Hepatocyte (in vitro differentiated cells): ENCODE results near the gene PPP3R1. TPM values are rescaled to one million over a fixed set of nuclear protein-coding genes. Genes with fewer than 3 reads are reported as not detected.

Source experiments
- DNase-seq: peaks from one replicate; pipeline ENCODE4 v3.0.0-alpha.2; 2016; ENCODE audit warnings: low spot score
- H2AFZ ChIP-seq: fragments of 200-600 bp; sonication (generic); 2 replicates; pipeline ENCODE4 v1.6.0; 2016; ENCODE audit warnings: antibody characterized with exemption, mild to moderate bottlenecking
- H3K27ac ChIP-seq: fragments of 200-600 bp; sonication (generic); 2 replicates; pipeline ENCODE4 v1.5.1; 2016; ENCODE audit warnings: mild to moderate bottlenecking
- H3K27me3 ChIP-seq: fragments of 200-600 bp; sonication (generic); 2 replicates; pipeline ENCODE4 v1.6.1; 2016
- H3K36me3 ChIP-seq: fragments of 200-600 bp; sonication (generic); replicated peaks from 2 replicates; pipeline ENCODE4 v1.5.1; 2016; ENCODE audit warnings: low read depth; ENCODE audit not compliant: insufficient read depth
- H3K4me1 ChIP-seq: fragments of 200-600 bp; sonication (generic); 2 replicates; pipeline ENCODE4 v1.5.1; 2016; ENCODE audit warnings: mild to moderate bottlenecking, moderate library complexity; ENCODE audit not compliant: insufficient read depth
- H3K4me2 ChIP-seq: fragments of 200-600 bp; sonication (generic); 2 replicates; pipeline ENCODE4 v1.6.0; 2016
- H3K4me3 ChIP-seq: fragments of 200-600 bp; sonication (generic); 2 replicates; pipeline ENCODE4 v1.5.1; 2016; ENCODE audit warnings: mild to moderate bottlenecking
- H3K79me2 ChIP-seq: fragments of 200-600 bp; sonication (generic); 2 replicates; pipeline ENCODE4 v1.6.0; 2017; ENCODE audit warnings: mild to moderate bottlenecking
- H3K9me2 ChIP-seq: fragments of 200-600 bp; sonication (generic); replicated peaks from 2 replicates; pipeline ENCODE4 v1.6.0; 2017; ENCODE audit warnings: mild to moderate bottlenecking; ENCODE audit not compliant: insufficient read depth
- H3K9me3 ChIP-seq: fragments of 200-600 bp; sonication (generic); 2 replicates; pipeline ENCODE4 v1.5.1; 2016; ENCODE audit warnings: low read depth, mild to moderate bottlenecking
- H4K20me1 ChIP-seq: fragments of 200-600 bp; sonication (generic); 2 replicates; pipeline ENCODE4 v1.6.0; 2016; ENCODE audit warnings: mild to moderate bottlenecking; ENCODE audit not compliant: insufficient read depth, poor library complexity, severe bottlenecking
- EZH2 ChIP-seq: fragments of 200-600 bp; sonication (generic); IDR thresholded peaks from 2 replicates; pipeline ENCODE4 v1.6.1; 2016; ENCODE audit warnings: antibody characterized with exemption, mild to moderate bottlenecking, borderline replicate concordance
- EZH2phosphoT487 ChIP-seq: fragments of 200-600 bp; sonication (generic); IDR thresholded peaks from one replicate; pipeline ENCODE4 v1.6.1; 2018; ENCODE audit warnings: antibody characterized with exemption, mild to moderate bottlenecking, low read depth, moderate library complexity; ENCODE audit not compliant: unreplicated experiment, severe bottlenecking
- WGBS: methylation state at CpG from one replicate; pipeline ENCODE4 v1.1.6; 2016; ENCODE audit warnings: low lambda C conversion rate; ENCODE audit errors: missing lambda C conversion rate; 5-methylcytosine and 5-hydroxymethylcytosine counted together
- polyA plus RNA-seq: library from polyadenylated mRNA; unstranded; fragments of >200 nt; fragmentation: Nextera tagmentation; extraction: Ambion mirVana; gene quantifications from 2 replicates; pipeline ENCODE4 v1.2.1, GENCODE V29; 2016
- total RNA-seq: library from RNA; depleted of rRNA; stranded (reverse); fragments of >200 nt; gene quantifications from 2 replicates; pipeline ENCODE4 v1.2.3, GENCODE V29; 2014
- TF ChIP-seq, protein P1 (sequence below): fragments of 200-600 bp; sonication (generic); IDR thresholded peaks from 2 replicates; pipeline ENCODE4 v1.5.1; 2016; ENCODE audit warnings: antibody characterized with exemption, mild to moderate bottlenecking; ENCODE audit not compliant: poor library complexity

Gene PPP3R1
- total and polyA plus RNA-seq, 2 experiments from 2014 or later: 5.1 to 46.5 TPM

- H3K9me2 ChIP-seq: no peaks in the 10 kb centered on the region
- 83% methylated on average over 3 of the region's 3 CpGs for WGBS
- no peaks in the 10 kb centered on the region for H3K36me3 ChIP-seq
- no peaks in the 10 kb centered on the region for H3K79me2 ChIP-seq
- H3K27ac ChIP-seq: no peak overlapping the region
- no peak overlapping the region for H3K4me2 ChIP-seq
- TF ChIP-seq, protein P1, sequence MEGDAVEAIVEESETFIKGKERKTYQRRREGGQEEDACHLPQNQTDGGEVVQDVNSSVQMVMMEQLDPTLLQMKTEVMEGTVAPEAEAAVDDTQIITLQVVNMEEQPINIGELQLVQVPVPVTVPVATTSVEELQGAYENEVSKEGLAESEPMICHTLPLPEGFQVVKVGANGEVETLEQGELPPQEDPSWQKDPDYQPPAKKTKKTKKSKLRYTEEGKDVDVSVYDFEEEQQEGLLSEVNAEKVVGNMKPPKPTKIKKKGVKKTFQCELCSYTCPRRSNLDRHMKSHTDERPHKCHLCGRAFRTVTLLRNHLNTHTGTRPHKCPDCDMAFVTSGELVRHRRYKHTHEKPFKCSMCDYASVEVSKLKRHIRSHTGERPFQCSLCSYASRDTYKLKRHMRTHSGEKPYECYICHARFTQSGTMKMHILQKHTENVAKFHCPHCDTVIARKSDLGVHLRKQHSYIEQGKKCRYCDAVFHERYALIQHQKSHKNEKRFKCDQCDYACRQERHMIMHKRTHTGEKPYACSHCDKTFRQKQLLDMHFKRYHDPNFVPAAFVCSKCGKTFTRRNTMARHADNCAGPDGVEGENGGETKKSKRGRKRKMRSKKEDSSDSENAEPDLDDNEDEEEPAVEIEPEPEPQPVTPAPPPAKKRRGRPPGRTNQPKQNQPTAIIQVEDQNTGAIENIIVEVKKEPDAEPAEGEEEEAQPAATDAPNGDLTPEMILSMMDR: no peak
- TF ChIP-seq EZH2phosphoT487 (no peak), EZH2 (no peak)
- no peaks in the 10 kb centered on the region for H3K4me1 ChIP-seq
- H3K4me3 ChIP-seq: no peak overlapping the region
- H3K27me3 ChIP-seq: peaks cover 4% of the 10 kb centered on the region
- H3K9me3 ChIP-seq: no peaks in the 10 kb centered on the region
- no peak for DNase-seq
- no peaks in the 10 kb centered on the region for H4K20me1 ChIP-seq
- no peak overlapping the region for H2AFZ ChIP-seq
Measured at GRCh38 chr2:68294187-68294586, 41.9 kb upstream of the PPP3R1 start.

- Histone ChIP-seq H3K9me2 (no peaks in the 10 kb centered on the region), H3K27me3 (no peaks in the 10 kb centered on the region), H3K4me2 (no peak overlapping the region), H2AFZ (no peak overlapping the region), H3K27ac (no peak overlapping the region), H3K4me3 (no peak overlapping the region), H3K9me3 (no peaks in the 10 kb centered on the region), H3K36me3 (no peaks in the 10 kb centered on the region), H3K4me1 (no peaks in the 10 kb centered on the region), H4K20me1 (no peaks in the 10 kb centered on the region), H3K79me2 (no peaks in the 10 kb centered on the region)
- DNase-seq: no peak
- TF ChIP-seq EZH2phosphoT487 (no peak), EZH2 (no peak)
- TF ChIP-seq, protein P1: no peak
- WGBS: 91% methylated on average over 6 of the region's 6 CpGs
Measured at GRCh38 chr2:68293755-68294154, 41.4 kb upstream of the PPP3R1 start.

DNA sequence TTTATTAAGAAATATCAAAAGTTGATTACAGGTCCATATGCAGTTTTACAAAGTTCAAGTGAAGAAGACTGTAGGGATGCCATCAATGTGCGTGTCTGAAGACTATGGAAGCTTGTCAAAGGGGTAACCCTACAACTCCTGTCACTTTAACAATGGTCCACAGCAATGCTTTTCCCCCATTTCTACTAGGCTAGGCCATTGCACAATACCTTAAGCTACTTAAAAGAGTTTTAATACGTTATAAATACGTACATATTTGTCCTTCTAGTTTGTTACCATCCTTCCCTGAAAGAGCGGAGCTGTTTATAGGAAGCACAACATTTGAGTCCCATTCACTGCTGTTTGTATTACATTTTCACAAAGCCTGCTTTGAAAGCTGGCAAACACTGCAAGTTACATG lies 40.7 kb upstream of the PPP3R1 start:
- H4K20me1 ChIP-seq: no peaks in the 10 kb centered on the region
- H3K27ac ChIP-seq: no peak overlapping the region
- no peak overlapping the region for H3K4me2 ChIP-seq
- DNase-seq: no peak
- H3K4me3 ChIP-seq: no peak overlapping the region
- 87% methylated on average over 4 of the region's 4 CpGs for WGBS
- H3K9me2 ChIP-seq: no peaks in the 10 kb centered on the region
- no peaks in the 10 kb centered on the region for H3K4me1 ChIP-seq
- H3K36me3 ChIP-seq: no peaks in the 10 kb centered on the region
- H3K9me3 ChIP-seq: no peaks in the 10 kb centered on the region
- no peaks in the 10 kb centered on the region for H3K27me3 ChIP-seq
- H3K79me2 ChIP-seq: no peaks in the 10 kb centered on the region
- H2AFZ ChIP-seq: no peak overlapping the region
- TF ChIP-seq EZH2phosphoT487: no peak
- TF ChIP-seq, protein P1: no peak
- no peak for TF ChIP-seq EZH2

- Histone ChIP-seq H3K4me3 (no peak overlapping the region), H3K27ac (no peak overlapping the region), H3K9me2 (no peaks in the 10 kb centered on the region), H3K27me3 (no peaks in the 10 kb centered on the region), H3K9me3 (no peaks in the 10 kb centered on the region), H3K4me2 (no peak overlapping the region), H2AFZ (no peak overlapping the region), H3K79me2 (no peaks in the 10 kb centered on the region), H3K36me3 (no peaks in the 10 kb centered on the region), H4K20me1 (no peaks in the 10 kb centered on the region), H3K4me1 (no peaks in the 10 kb centered on the region)
- WGBS: 26% methylated on average over 3 of the region's 3 CpGs
- DNase-seq: peak; percentile 48
- TF ChIP-seq, protein P1: peak; percentile 63
- TF ChIP-seq EZH2phosphoT487: no peak
Measured at GRCh38 chr2:68292108-68292710, 39.9 kb upstream of the PPP3R1 start.
